Measurements from ENCODE around the gene ZNF90. TPM values are rescaled to one million over a fixed set of nuclear protein-coding genes. Genes with fewer than 3 reads are reported as not detected.
"Not testable (repeated sequence)": the region's sequence is repeated elsewhere in the genome, so short reads cannot be mapped to it uniquely, and the experiment has no call there.

ZNF90 gene
- total and polyA plus RNA-seq, 11 donors = 0.25 to 2.6 (median 0.57) TPM

DNA sequence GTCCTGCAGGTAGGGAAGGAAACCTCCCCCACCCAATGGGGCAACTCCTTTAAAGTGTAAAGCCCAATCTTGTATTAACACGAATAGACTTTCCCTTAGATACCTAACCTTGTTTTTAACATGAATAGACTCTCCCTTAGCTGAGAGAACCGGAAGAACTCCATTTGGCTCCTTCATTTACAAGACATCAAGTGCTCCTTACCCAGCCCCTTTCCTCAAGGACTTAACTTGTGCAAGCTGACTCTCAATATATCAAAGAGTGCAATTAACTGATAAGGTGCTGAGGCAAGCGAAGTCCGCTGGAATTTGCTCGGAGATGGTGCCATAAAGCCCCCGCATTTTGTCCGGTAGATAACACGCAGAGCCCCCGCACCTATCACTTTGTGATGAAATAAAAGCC is 9.9 kb upstream of the ZNF90 start:
- WGBS, 4 donors = 10 to 12% (median 11%) methylated on average over 9 of the region's 9 CpGs
- intact Hi-C loops (cut with DNase I) = no loop called here
- no peaks in the 10 kb centered on the region for H3K4me1 ChIP-seq

DNA sequence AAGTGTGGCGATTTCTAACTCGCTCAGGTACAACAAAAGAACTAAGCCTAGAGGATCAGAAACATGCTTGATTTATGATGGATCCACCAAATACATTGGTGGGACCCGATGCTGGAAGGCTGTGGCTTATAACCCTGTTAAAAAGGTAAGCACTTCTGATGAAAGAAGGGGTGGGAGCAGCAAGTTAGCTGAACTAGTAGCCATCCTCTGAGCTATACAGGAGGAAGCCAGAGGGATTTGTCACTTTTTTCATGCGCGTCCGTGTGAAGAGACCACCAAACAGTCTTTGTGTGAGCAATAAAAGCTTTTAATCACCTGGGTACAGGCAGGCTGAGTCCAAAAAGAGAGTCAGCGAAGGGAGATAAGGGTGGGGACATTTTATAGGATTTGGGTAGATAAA is 9.2 kb upstream of the ZNF90 start:
- H3K27me3 ChIP-seq = peaks cover 0 to 18% (median 8%) of the 10 kb centered on the region in 9 donors
- WGBS, 4 donors = 29 to 38% (median 35%) methylated on average over 7 of the region's 7 CpGs
- H3K36me3 ChIP-seq; H3K27ac ChIP-seq; DNase-seq; H3K4me3 ChIP-seq; intact Hi-C loops (cut with DNase I); H3K9me3 ChIP-seq; H3K4me1 ChIP-seq; ATAC-seq: not testable (repeated sequence)

More for the DNA sequence above, 9.9 kb upstream of the ZNF90 start:
- H3K27me3 ChIP-seq = peaks cover 0 to 18% (median 8%) of the 10 kb centered on the region in 9 donors
- H3K36me3 ChIP-seq = no peaks in the 10 kb centered on the region
- no peak for TF ChIP-seq POLR2A (IDR thresholded peaks at IDR 0.05)
- TF ChIP-seq, protein P1, sequence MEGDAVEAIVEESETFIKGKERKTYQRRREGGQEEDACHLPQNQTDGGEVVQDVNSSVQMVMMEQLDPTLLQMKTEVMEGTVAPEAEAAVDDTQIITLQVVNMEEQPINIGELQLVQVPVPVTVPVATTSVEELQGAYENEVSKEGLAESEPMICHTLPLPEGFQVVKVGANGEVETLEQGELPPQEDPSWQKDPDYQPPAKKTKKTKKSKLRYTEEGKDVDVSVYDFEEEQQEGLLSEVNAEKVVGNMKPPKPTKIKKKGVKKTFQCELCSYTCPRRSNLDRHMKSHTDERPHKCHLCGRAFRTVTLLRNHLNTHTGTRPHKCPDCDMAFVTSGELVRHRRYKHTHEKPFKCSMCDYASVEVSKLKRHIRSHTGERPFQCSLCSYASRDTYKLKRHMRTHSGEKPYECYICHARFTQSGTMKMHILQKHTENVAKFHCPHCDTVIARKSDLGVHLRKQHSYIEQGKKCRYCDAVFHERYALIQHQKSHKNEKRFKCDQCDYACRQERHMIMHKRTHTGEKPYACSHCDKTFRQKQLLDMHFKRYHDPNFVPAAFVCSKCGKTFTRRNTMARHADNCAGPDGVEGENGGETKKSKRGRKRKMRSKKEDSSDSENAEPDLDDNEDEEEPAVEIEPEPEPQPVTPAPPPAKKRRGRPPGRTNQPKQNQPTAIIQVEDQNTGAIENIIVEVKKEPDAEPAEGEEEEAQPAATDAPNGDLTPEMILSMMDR (IDR thresholded peaks at IDR 0.05) = no peak
- ATAC-seq (no peak), DNase-seq (no peak)
- H3K27ac ChIP-seq = no peak overlapping the region
- no peak overlapping the region for H3K4me3 ChIP-seq
- H3K9me3 ChIP-seq = no peaks in the 10 kb centered on the region

DNA sequence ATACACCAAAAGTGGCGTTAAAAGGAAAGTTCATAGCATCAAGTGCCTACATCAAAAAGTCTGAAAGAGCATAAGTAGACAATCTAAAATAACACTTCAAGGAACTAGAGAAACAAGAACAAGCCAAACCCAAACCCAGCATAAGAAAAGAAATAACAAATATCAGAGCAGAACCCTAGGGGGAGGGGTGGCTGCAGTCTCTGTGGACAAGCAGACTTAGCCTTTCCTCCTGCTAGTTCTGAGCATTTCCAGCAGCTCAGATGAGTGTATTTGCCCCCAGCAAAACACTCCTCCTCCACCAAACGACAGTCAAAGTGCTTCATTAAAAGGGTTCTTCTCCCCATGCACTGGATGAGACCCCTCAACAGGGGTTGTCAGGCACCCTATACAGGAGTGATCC is 7.1 kb upstream of the ZNF90 start:
- Histone ChIP-seq H3K27ac (no peak overlapping the region), H3K27me3 (peaks cover 0 to 18% (median 8%) of the 10 kb centered on the region in 9 donors), H3K4me3 (no peak overlapping the region), H3K36me3 (no peaks in the 10 kb centered on the region), H3K4me1 (no peaks in the 10 kb centered on the region), H3K9me3 (no peaks in the 10 kb centered on the region)
- TF ChIP-seq, protein P1 (IDR thresholded peaks at IDR 0.05) = no peak
- TF ChIP-seq POLR2A (IDR thresholded peaks at IDR 0.05) = no peak
- 57 to 79% (median 63%) methylated on average over 2 of the region's 2 CpGs for WGBS, 4 donors
- intact Hi-C loops (cut with DNase I) = no loop called here
- ATAC-seq (no peak), DNase-seq (no peak)

DNA sequence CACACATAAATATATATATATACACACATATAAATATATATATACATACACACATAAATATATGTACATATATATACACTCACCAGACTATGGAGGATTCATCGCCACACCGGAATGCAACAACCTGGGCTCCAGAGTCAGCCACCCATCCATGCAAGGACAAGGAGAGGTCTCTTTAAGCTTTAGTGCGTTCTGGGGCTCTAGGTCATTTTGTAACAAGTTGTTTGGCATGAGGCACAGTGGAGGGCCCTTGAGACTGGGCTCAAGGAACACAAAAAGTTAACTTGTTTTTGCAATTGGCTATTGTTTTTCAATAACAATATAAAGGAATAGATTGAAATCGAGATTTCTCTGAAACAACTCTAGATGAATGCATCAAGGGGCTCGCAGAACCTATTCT is 4.9 kb upstream of the ZNF90 start:
- Histone ChIP-seq H3K27me3 (peaks cover 0 to 10% (median 0%) of the 10 kb centered on the region in 9 donors), H3K36me3 (no peaks in the 10 kb centered on the region), H3K4me3 (no peak overlapping the region), H3K4me1 (peaks cover 0 to 5% (median 0%) of the 10 kb centered on the region in 12 donors), H3K27ac (no peak overlapping the region), H3K9me3 (no peaks in the 10 kb centered on the region)
- intact Hi-C loops (cut with DNase I) = no loop called here
- ATAC-seq = no peak
- no peak for DNase-seq
- 78 to 92% (median 90%) methylated on average over 5 of the region's 5 CpGs for WGBS, 4 donors
- TF ChIP-seq, protein P1 (IDR thresholded peaks at IDR 0.05) = no peak
- no peak for TF ChIP-seq POLR2A (IDR thresholded peaks at IDR 0.05)

DNA sequence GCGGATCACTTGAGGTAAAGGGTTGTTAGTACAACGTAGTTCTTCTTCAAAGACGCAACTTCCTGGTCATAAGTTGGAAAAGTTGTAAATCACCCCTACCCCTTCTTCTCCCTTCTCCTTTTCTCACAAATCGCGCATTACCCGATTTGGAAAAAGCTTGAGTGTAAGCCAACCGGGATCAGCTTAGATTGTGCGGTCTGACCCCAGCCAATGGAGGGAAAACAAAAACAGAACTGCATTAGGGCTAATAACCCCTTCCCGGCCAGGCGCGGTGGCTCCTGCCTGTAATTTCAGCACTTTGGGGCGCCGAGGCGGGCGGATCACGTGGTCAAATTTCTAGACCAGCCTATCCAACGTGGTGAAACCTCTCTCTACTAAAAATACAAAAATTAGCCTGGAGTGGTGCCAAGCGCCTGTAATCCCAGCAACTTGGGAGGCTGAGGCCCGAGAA is 806 bp downstream of the ZNF90 start:
- 1 to 2% (median 2%) methylated on average over 19 of the region's 19 CpGs for WGBS, 4 donors
- no peaks in the 10 kb centered on the region for H3K36me3 ChIP-seq
- no peaks in the 10 kb centered on the region for H3K27me3 ChIP-seq
- H3K4me1 ChIP-seq = peaks cover 0 to 20% (median 7%) of the 10 kb centered on the region in 12 donors
- peak overlapping the region in 4 of 12 donors; percentile 3 to 46 (median 42) for H3K27ac ChIP-seq
- peaks cover 0 to 2% (median 0%) of the 10 kb centered on the region in 12 donors for H3K9me3 ChIP-seq
- DNase-seq = peak in 4 of 5 donors; percentile 9 to 40 (median 26)
- intact Hi-C loops (cut with DNase I) = loop anchor here in 1 of 10 donors (2.0 kb wide), 1 partner anchor 88 kb away; the partner anchor contains the start of gene ZNF486
- no peak for TF ChIP-seq POLR2A (IDR thresholded peaks at IDR 0.05)
- TF ChIP-seq, protein P1 (IDR thresholded peaks at IDR 0.05) = no peak
- peak overlapping the region; percentile 13 to 80 (median 60) for H3K4me3 ChIP-seq
- ATAC-seq = peak in 2 of 4 donors; percentile 17 to 25

Measured in heart left ventricle (tissue), 16 donors.